Thyroid gland (tissue), 4 donors: ENCODE measurements around the gene ATXN7L1. TPM values are rescaled to one million over a fixed set of nuclear protein-coding genes. Genes with fewer than 3 reads are reported as not detected.
A peak's percentile ranks its signal among the peaks of the same experiment; 100 is the strongest.

Experiments
- DNase-seq, 2 donors: peaks; one replicate each; pipeline ENCODE4 v3.0.0-alpha.2; 2019
- H3K27ac ChIP-seq, 3 donors: fragments of 200-600 bp; sonication (generic); 1 replicate in 2 of 3; 2 replicates in 1 of 3; pipeline ENCODE4 v1.5.1; 2016 to 2019; ENCODE audit warnings: mild to moderate bottlenecking in 1 of 3, moderate library complexity in 1 of 3
- H3K27me3 ChIP-seq: fragments of 200-600 bp; sonication (generic); one replicate; pipeline ENCODE4 v1.5.1; 2019
- H3K36me3 ChIP-seq, 2 donors: fragments of 200-600 bp; sonication (generic); one replicate each; pipeline ENCODE4 v1.5.1; 2016 to 2019
- H3K4me1 ChIP-seq, 2 donors: fragments of 200-600 bp; sonication (generic); one replicate each; pipeline ENCODE4 v1.5.1; 2017 to 2019
- H3K4me3 ChIP-seq, 3 donors: fragments of 200-600 bp; sonication (generic); replicated peaks in 1 of 3; 1 replicate in 2 of 3; 2 replicates in 1 of 3; pipeline ENCODE4 v1.5.1; 2016; ENCODE audit warnings: mild to moderate bottlenecking in 1 of 3
- H3K9me3 ChIP-seq: fragments of 200-600 bp; sonication (generic); one replicate; pipeline ENCODE4 v1.5.1; 2017
- POLR2A ChIP-seq, 2 donors: fragments of 450-650 bp; IDR thresholded peaks; one replicate each; pipeline ENCODE4 v1.6.1; 2017; ENCODE audit warnings: antibody characterized with exemption in 2 of 2, mild to moderate bottlenecking in 2 of 2, moderate library complexity in 1 of 2
- WGBS, 2 donors: methylation state at CpG; one replicate each; pipeline ENCODE4 v1.1.5; 2017; 5-methylcytosine and 5-hydroxymethylcytosine counted together
- intact Hi-C: fragments of 100-400 bp; cut with DNase I; formaldehyde crosslinking; loops from one replicate; pipeline ENCODE4 v1.15.1; 2023
- total RNA-seq, 4 donors: library from RNA; depleted of rRNA; stranded (reverse); fragments of >200 nt; gene quantifications; one replicate each; pipeline ENCODE4 v1.2.3, GENCODE V29; 2016
- TF ChIP-seq, protein P1 (sequence below), 6 experiments: fragments of 200-600 bp in 3 of 6; fragments of 450-650 bp in 3 of 6; sonication (generic) in 3 of 6; IDR thresholded peaks; one replicate each; pipeline ENCODE4 v1.5.1; 2016 to 2019; ENCODE audit warnings: antibody characterized with exemption in 6 of 6, mild to moderate bottlenecking in 2 of 6, inconsistent platforms in 1 of 6, moderate library complexity in 1 of 6

Gene ATXN7L1
- total RNA-seq, 4 donors from 2014 or later, result 21.8 to 24.4 (median 22.8) TPM

DNA sequence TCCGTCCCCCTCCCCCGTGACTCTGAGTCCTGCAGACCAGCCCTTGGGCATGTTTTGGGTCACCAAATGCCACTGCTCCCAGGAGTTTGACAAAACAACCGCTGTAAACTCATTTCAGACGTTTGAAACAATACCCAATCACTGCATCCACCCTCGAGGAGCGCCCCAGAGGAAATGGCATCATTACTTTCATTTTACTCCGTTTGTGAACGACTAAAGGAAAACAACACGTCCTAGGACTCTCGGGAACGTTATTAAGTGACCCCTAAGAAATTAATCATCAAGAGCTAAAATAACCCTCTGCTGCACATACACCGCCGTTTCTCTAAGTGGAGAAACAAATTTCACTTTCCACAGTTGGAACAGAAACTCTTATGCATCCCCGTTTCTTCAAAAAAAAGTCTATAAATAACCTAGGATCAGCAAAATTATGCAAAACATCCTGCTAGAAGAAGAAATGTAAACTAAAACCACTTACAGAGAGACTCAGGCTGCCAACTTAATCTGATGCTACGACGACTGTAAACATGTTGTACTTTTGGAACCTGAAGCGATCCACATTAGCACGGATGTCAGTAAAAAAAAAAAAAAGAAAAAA, 185.2 kb downstream of the ATXN7L1 start:
- WGBS, 2 donors, result 9 to 12% methylated on average over 18 of the region's 18 CpGs
- intact Hi-C loops, result no loop called here
- Histone ChIP-seq H3K4me3 (peak overlapping the region in 2 of 3 donors; percentile 24 to 26), H3K27me3 (no peaks in the 10 kb centered on the region), H3K9me3 (no peaks in the 10 kb centered on the region), H3K4me1 (peaks cover 40 to 42% of the 10 kb centered on the region in 2 donors), H3K27ac (peak overlapping the region; percentile 46 to 88 (median 77)), H3K36me3 (no peaks in the 10 kb centered on the region)
- peak in 1 of 2 donors; percentile 40 for DNase-seq
- TF ChIP-seq, protein P1, sequence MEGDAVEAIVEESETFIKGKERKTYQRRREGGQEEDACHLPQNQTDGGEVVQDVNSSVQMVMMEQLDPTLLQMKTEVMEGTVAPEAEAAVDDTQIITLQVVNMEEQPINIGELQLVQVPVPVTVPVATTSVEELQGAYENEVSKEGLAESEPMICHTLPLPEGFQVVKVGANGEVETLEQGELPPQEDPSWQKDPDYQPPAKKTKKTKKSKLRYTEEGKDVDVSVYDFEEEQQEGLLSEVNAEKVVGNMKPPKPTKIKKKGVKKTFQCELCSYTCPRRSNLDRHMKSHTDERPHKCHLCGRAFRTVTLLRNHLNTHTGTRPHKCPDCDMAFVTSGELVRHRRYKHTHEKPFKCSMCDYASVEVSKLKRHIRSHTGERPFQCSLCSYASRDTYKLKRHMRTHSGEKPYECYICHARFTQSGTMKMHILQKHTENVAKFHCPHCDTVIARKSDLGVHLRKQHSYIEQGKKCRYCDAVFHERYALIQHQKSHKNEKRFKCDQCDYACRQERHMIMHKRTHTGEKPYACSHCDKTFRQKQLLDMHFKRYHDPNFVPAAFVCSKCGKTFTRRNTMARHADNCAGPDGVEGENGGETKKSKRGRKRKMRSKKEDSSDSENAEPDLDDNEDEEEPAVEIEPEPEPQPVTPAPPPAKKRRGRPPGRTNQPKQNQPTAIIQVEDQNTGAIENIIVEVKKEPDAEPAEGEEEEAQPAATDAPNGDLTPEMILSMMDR (IDR thresholded peaks at IDR 0.05), result no peak
- TF ChIP-seq POLR2A (IDR thresholded peaks at IDR 0.05), result no peak

DNA sequence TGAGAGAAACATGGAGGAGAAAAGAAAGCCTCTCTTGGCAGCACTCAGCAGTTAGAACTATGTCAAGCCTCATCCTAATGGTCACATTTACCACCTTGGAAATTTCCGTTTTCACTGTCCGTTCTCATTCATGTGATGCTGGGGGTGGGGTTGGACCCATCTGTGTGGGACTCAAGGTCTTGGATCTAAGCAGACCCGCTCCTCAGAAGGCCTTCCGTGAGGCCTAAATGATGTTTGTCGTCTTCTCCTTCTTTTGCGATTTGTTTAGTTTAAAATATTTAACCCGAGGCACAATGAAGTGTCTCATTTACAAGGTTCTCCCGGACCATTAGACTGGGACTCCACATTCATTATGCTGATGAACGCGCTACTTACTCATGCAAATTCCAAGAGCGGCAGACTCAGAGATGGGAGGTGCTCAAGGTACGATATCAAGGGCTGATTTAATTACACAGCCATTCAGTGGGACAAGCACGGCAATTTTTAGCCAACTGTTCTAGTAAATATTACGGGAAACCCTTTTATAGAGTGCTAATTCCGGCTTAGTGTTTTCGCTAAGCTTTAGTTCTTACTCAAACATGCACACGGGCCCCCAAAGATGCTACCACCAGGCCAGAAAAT, 186.0 kb downstream of the ATXN7L1 start:
- Histone ChIP-seq H3K4me1 (peaks cover 40 to 42% of the 10 kb centered on the region in 2 donors), H3K27ac (peak overlapping the region; percentile 46 to 88 (median 77)), H3K4me3 (peak overlapping the region in 1 of 3 donors; percentile 26), H3K27me3 (no peaks in the 10 kb centered on the region), H3K9me3 (no peaks in the 10 kb centered on the region), H3K36me3 (no peaks in the 10 kb centered on the region)
- TF ChIP-seq POLR2A (IDR thresholded peaks at IDR 0.05), result no peak
- TF ChIP-seq, protein P1 (IDR thresholded peaks at IDR 0.05), result no peak
- DNase-seq, result no peak
- intact Hi-C loops, result no loop called here
- WGBS, 2 donors, result 92 to 93% methylated on average over 17 of the region's 17 CpGs

DNA sequence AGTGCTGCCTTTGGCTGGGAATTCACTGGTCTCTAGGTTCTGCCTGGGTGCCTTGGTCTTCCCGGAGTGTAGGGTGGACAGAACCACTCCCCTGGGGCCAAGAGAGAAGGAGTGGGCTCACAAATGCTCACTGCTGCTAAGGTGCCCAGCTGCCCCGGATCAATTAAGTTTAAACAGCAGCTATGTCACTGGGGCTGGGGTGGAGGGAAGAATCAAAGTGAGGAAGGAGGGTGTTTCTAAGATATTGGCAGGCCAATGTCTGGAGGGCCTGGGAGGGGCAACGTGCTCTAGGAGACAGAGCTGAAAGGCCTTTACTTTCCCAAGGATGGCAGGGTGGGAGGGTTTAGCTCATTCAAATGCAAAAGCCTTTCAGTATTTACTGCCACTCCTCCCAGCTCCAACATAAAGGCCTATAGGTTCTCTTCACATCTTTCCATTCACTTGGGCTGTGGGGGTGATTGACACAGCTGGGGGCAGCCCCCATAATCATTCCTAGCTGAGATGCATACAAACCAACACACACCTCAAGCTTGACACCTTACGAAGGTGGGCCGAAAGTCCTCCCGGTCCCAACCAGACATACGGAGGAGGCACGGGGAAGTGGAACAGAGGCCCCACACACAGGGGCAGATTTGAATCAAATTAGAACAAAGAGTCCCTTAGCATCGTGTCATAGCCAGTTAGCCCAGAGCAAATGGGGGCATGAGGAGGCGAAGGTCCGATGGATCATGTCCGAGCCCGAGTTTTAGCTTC, 187.2 kb downstream of the ATXN7L1 start:
- Histone ChIP-seq H3K4me1 (peaks cover 40 to 42% of the 10 kb centered on the region in 2 donors), H3K9me3 (no peaks in the 10 kb centered on the region), H3K36me3 (no peaks in the 10 kb centered on the region), H3K27me3 (no peaks in the 10 kb centered on the region), H3K4me3 (no peak overlapping the region), H3K27ac (peak overlapping the region; percentile 52 to 66 (median 54))
- DNase-seq, result peak; percentile 40 to 49
- 77 to 79% methylated on average over 11 to 13 of the region's 13 CpGs for WGBS, 2 donors
- TF ChIP-seq, protein P1 (IDR thresholded peaks at IDR 0.05), result no peak
- peak in 1 of 2 donors; percentile 8 for TF ChIP-seq POLR2A (IDR thresholded peaks at IDR 0.05)
- intact Hi-C loops, result no loop called here

DNA sequence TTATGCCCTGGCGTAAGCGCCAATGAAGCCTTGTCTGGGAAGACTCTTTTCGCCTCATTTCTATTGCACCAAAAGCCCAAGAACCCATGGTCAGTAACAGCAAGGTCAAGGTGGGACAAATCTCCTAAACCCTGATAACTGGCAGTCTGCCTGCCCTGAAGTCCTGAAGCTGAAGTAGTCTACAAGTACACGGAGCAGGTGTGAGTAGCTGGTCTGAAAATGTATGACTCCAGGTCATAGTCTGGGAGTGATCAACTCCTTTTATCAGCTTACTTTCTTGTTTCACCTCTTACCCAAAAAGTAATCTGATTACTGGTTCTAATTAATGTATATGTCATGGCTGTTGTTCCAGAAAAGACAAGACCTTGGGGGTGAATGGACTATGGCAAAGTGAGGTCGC, 187.8 kb downstream of the ATXN7L1 start:
- Histone ChIP-seq H3K9me3 (no peaks in the 10 kb centered on the region), H3K4me3 (no peak overlapping the region), H3K27ac (peak overlapping the region; percentile 52 to 66 (median 54)), H3K36me3 (no peaks in the 10 kb centered on the region), H3K27me3 (no peaks in the 10 kb centered on the region), H3K4me1 (peaks cover 40 to 42% of the 10 kb centered on the region in 2 donors)
- intact Hi-C loops, result no loop called here
- DNase-seq, result peak; percentile 50 to 62
- WGBS, 2 donors, result 64 to 77% methylated on average over 5 of the region's 5 CpGs
- TF ChIP-seq, protein P1 (IDR thresholded peaks at IDR 0.05), result no peak
- TF ChIP-seq POLR2A (IDR thresholded peaks at IDR 0.05), result no peak
